ENCODE data around the gene SNX25.

GRCh38 chr4:185269286-185269685 is 59.9 kb downstream of the SNX25 start:
- TF ChIP-seq, protein P1, sequence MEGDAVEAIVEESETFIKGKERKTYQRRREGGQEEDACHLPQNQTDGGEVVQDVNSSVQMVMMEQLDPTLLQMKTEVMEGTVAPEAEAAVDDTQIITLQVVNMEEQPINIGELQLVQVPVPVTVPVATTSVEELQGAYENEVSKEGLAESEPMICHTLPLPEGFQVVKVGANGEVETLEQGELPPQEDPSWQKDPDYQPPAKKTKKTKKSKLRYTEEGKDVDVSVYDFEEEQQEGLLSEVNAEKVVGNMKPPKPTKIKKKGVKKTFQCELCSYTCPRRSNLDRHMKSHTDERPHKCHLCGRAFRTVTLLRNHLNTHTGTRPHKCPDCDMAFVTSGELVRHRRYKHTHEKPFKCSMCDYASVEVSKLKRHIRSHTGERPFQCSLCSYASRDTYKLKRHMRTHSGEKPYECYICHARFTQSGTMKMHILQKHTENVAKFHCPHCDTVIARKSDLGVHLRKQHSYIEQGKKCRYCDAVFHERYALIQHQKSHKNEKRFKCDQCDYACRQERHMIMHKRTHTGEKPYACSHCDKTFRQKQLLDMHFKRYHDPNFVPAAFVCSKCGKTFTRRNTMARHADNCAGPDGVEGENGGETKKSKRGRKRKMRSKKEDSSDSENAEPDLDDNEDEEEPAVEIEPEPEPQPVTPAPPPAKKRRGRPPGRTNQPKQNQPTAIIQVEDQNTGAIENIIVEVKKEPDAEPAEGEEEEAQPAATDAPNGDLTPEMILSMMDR (IDR thresholded peaks at IDR 0.05) = no peak
- TF ChIP-seq EP300 (IDR thresholded peaks at IDR 0.05) (no peak), POLR2AphosphoS5 (IDR thresholded peaks at IDR 0.05) (no peak), POLR2A (IDR thresholded peaks at IDR 0.05) (no peak)
